Astrocyte of the spinal cord (primary cell): ENCODE data around the gene KRT85.

Experiments
- DNase-seq: peaks from one replicate; pipeline ENCODE4 v3.0.0; 2011; ENCODE audit warnings: low read depth, low spot score
- H3K4me3 ChIP-seq: 2 replicates; pipeline ENCODE4 v1.5.1; 2011; ENCODE audit warnings: low read depth, mild to moderate bottlenecking, low read length, moderate library complexity
- in situ Hi-C: cut with HindIII; loops from 2 replicates; pipeline ENCODE4 v1.10.0; 2017; ENCODE audit warnings: low sequenced_read_pairs
- TF ChIP-seq, protein P1 (sequence below): IDR thresholded peaks from 2 replicates; pipeline ENCODE4 v1.5.1; 2012; ENCODE audit warnings: low read depth, mild to moderate bottlenecking, low read length, inconsistent platforms

Gene KRT85

DNA sequence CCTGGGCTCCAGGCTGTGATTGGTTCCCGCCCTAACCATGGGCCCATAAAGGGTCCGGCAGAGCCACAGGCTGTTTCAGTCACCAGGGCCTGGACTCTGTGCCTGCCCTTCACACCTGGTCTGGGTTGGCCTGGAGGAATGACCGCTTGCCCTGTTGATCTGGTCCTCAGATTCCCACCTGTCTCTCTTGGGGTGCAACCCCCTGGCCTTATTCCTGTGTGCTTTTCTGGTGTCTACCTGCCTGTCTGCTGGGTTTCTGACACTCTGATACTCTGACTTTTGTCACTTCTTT lies 43.2 kb downstream of the KRT85 start:
- TF ChIP-seq, protein P1, sequence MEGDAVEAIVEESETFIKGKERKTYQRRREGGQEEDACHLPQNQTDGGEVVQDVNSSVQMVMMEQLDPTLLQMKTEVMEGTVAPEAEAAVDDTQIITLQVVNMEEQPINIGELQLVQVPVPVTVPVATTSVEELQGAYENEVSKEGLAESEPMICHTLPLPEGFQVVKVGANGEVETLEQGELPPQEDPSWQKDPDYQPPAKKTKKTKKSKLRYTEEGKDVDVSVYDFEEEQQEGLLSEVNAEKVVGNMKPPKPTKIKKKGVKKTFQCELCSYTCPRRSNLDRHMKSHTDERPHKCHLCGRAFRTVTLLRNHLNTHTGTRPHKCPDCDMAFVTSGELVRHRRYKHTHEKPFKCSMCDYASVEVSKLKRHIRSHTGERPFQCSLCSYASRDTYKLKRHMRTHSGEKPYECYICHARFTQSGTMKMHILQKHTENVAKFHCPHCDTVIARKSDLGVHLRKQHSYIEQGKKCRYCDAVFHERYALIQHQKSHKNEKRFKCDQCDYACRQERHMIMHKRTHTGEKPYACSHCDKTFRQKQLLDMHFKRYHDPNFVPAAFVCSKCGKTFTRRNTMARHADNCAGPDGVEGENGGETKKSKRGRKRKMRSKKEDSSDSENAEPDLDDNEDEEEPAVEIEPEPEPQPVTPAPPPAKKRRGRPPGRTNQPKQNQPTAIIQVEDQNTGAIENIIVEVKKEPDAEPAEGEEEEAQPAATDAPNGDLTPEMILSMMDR, result no peak
- in situ Hi-C loops, result no loop called here
- no peak for DNase-seq
- H3K4me3 ChIP-seq, result no peak overlapping the region

DNA sequence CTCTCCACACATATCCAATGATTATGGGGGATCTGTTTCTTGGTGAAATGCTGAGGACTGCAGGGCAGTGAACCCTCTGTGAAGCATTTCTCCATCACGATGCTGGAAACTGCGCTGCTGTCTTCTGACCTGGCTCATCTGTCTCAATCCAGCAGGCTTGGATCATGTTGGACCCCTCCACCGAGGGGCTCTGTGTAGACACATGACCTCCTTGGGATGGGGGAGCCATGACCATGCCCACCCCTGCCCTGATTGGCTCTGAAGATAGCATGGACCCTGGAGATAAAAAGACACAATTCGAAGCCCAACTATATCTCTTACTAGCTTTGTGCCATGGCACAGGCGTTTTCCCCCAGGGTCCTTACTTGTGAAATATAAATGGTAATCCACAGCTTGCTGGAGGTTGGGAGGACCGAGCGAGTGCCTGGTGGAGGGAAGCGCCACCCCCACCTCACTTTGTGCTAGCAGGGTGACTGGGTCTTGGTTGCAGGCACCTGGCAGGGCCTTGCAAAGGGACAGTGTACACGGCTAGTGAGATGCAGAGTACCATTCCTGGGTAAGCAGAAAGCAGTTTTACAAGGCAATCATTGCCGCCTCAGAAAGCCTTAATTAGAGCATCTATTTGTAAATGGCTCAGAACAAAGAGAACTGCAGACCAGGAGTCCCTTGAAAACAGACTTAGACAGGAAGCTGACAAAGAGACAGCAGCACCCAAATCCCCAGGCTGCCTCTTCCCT lies 43.7 kb downstream of the KRT85 start:
- in situ Hi-C loops, result no loop called here
- DNase-seq, result no peak
- TF ChIP-seq, protein P1, result no peak
- no peak overlapping the region for H3K4me3 ChIP-seq

DNA sequence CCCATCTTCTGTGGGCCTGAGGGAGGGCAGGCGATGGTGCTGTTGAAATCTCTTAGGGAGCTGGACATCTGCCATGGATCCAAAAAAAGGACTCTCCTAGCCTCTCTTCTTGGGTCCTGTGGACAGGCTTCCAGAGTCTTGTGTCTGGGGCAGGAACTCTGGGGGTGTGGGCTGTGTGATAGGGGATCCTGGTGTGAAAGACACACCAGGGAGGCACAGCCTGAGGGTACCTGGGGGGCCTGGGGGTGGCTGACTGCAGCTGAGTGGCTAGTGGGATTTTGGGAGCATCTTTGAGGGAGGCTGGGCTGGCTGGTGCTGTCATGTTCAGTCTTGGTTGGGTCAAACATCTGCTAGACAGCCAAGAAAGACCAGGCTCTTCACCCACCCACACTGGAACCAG lies 44.3 kb downstream of the KRT85 start:
- in situ Hi-C loops, result no loop called here
- no peak overlapping the region for H3K4me3 ChIP-seq
- DNase-seq, result no peak
- TF ChIP-seq, protein P1, result no peak

DNA sequence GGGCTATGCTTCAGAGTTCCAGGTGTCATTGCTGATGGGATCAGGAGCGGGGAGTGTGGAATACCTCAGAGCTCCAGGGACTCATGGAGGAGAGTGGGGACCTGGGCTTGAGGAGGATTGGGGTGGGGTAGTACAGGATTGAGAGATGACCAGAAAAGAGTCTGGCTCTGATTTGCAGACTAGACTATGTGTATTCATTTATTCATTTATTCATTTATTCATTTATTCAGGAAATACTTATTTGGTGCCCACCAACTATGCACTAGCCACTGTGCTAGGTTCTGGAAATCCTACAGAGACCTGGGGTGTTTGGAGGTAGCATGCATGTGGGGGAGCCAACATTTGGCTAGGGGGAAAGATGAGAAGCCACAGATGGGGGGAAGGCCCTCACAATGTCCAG lies 45.2 kb downstream of the KRT85 start:
- no peak for DNase-seq
- in situ Hi-C loops, result no loop called here
- no peak overlapping the region for H3K4me3 ChIP-seq
- TF ChIP-seq, protein P1, result no peak

DNA sequence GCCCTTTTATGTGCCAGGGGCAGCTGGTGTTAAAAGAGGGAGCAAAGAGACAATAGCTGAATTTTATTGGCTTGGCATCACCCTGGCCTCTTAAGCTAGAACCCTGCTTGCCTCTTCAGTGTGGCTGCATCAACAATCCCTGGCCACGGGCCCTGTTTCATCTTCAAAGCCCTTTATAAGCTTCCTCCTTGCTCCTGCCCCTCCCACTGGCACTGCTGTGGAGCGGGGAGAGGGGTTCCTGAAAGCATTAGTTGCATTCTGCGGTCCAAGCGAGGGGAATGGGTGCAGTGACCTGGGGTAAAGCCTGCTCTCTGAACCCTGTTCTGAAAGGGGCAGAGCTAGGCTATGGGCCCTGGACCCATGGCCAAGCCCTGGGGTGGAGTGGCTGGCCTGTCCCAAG lies 45.9 kb downstream of the KRT85 start:
- no peak for DNase-seq
- no peak overlapping the region for H3K4me3 ChIP-seq
- in situ Hi-C loops, result no loop called here
- TF ChIP-seq, protein P1, result no peak

DNA sequence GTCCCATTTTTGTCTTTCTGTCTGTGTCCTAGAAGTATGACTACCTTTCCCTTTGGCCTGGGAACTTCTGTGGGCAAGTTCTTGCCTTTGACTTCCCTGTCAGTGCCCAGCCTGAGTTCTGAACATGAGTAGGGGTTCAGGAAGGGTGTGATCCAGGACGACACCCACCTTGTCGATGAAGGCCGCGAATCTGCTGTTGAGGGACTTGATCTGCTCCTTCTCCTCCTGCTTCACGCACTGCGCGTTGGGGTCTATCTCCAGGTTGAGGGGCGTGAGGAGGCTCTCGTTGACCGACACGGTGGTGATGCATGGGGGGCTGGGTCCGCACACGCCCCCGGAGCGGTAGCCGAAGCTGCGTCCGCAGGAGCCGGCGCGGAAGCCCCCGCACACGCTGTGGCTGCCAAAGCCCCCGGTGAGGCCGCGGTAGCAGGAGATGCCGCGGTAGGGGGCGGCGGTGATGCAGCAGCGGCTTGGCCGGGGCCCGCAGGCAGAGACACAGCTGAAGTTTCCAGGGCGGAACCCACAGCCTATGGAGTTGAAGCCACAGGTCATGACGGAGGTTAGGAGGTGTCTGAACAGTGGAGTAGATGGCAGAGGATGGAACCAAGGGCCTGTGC lies 46.4 kb downstream of the KRT85 start, which contains the start of gene KRT83:
Gene KRT83 (minus strand): TSS at position 615 of the 617 bp plus-strand sequence. CDS start 63 bp downstream, at position 552.
- DNase-seq, result no peak

More for the DNA sequence above, 46.4 kb downstream of the KRT85 start, which contains the start of gene KRT83:
- no peak within 1 kb of the TSS for H3K4me3 ChIP-seq
- in situ Hi-C loops, result no loop called here
- TF ChIP-seq, protein P1, result no peak
